Heart left ventricle (tissue), 13 donors: Measurements from ENCODE around the gene CD1C.
"Not testable (repeated sequence)": the region's sequence is repeated elsewhere in the genome, so short reads cannot be mapped to it uniquely, and the experiment has no call there.

Experiments used
- CTCF ChIP-seq, 12 donors: fragments of 200-600 bp; sonication (generic) in 4 of 12; IDR thresholded peaks; one replicate each; pipeline versions ENCODE4 v1.5.0 to v1.8.0; 2018 to 2022; ENCODE audit warnings: antibody characterized with exemption in 12 of 12, mild to moderate bottlenecking in 5 of 12
- POLR2A ChIP-seq, 2 donors: fragments of 450-650 bp; IDR thresholded peaks; one replicate each; pipeline ENCODE4 v1.6.1; 2017; ENCODE audit warnings: antibody characterized with exemption in 2 of 2, mild to moderate bottlenecking in 2 of 2, moderate library complexity in 2 of 2
- donor health status: ischemic (EF 13 %, LVEDD 7.1; RV severe dilation, severe dysfunction).
- donor health status: DM: no; HTN: yes; CAD: no.
- donor health status: DM: no; HTN: no; CAD: no.
- donor health status: ischemic (EF 25% LVEDD 6.9; RV normal size, moderate dysfunction).
- donor health status: ischemic (EF 25% LVEDD 5.7; RV mildly dilated, moderate dysfunction).
- donor health status: ischemic (EF 35%, LVEDD 5.7; RV mildly dilated, moderate dysfunction).
- donor health status: nonischemic (EF 11% LVEDD 7.7; RV severe dilation, severe dysfunction).
- donor health status: DM: yes; HTN: yes; CAD: no.
- donor health status: PGD.
- donor health status: ischemic (EF 29% LVEDD 5.4; RV normal size, mild dysfunction).
- donor health status: nonischemic (EF 23%, LVEDD 6.1; RV moderate dilation, normal function).

GRCh38 chr1:158256747-158257146 lies 33.0 kb upstream of the CD1C start:
- TF ChIP-seq CTCF, POLR2A (IDR thresholded peaks at IDR 0.05): not testable (repeated sequence)
